ENCODE measurements around the gene FOXE3.
A peak's percentile ranks its signal among the peaks of the same experiment; 100 is the strongest.

Gene FOXE3

GRCh38 chr1:47406966-47407365 lies 9.1 kb upstream of the FOXE3 start:
- DNase-seq, result no peak

- no peak for DNase-seq
Measured at GRCh38 chr1:47407481-47407880, 8.6 kb upstream of the FOXE3 start.

- DNase-seq, result no peak
Measured at GRCh38 chr1:47409311-47410067, 6.6 kb upstream of the FOXE3 start.

- no peak for DNase-seq
Measured at GRCh38 chr1:47410068-47410455, 6.0 kb upstream of the FOXE3 start.

DNA sequence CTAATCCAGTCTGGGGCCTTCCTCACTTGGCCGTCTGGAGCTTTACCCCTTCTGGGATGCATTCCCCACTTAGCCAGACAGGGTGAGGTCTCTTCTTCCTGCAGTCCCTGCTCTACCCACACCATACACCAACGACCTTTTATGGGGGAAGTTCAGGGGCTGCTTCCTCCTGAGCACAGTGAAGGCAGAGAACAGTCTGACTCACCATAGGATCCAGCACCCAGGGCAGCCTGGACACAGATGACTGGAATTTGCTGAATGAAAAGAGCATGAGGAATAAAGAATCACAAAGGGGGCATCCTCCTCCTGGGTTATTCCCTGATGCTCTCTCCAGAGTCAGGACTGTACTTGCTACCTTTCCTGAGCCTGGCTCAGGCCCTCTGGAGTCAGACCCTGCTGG lies 4.6 kb upstream of the FOXE3 start:
- no peak for DNase-seq

DNA sequence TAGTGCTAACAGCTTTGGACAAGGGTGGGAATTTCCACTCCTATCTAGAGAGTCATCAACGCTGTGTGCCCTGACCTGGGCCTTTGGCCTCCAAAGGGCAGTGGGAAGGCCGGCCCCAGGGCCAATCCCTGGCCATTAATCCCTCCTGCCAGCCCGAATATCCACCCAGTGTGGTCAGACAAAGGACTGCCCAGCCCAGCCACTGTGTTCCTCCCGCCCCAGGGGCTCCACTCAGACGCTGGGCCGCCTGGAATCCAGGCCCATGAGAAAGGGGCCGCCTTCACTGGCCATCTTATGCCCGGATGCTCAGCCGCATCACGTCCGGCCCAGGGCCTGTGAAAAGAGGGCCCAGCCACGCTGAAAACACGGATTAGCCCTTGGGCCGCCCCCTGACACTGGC lies 3.6 kb upstream of the FOXE3 start:
- DNase-seq, result no peak

GRCh38 chr1:47416319-47417169 lies 459 bp downstream of the FOXE3 start:
- peak; percentile 33 for DNase-seq

- DNase-seq, result no peak
Measured at GRCh38 chr1:47417170-47418044, 1.3 kb downstream of the FOXE3 start.

GRCh38 chr1:47418122-47418521 lies 2.0 kb downstream of the FOXE3 start:
- no peak for DNase-seq

DNA sequence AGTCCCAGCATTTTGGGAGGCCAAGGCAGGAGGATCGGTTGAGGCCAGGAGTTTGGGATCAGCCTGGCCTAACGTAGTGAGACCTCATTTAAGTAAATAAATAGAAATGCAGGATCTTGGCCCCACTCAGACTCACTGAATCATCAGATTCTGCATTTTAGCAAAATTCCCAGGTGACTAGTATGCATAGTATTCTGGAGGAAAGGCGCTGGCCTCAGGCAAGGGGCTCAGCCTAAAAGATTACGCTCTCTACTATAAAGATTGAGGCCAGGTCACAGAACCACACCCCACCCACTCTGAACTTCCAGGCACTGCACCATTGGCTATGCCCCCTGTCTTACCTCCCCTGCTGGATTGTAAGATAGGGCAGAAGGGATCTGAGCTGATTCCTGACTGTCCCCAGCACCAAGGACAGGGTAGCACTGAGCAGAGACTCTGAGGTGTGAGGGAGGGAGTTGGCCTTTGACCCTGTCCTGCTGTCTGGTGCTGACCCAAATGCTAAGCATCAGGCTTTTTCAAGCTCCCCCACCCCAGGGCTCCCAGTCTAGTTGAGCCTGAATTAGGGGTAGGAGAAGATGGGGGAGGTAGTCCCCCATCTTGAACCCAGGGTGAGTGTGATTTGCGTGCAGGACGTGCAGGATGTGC lies 2.7 kb downstream of the FOXE3 start:
- DNase-seq, result no peak

- DNase-seq, result no peak
Measured at GRCh38 chr1:47420547-47420946, 4.5 kb downstream of the FOXE3 start.

DNA sequence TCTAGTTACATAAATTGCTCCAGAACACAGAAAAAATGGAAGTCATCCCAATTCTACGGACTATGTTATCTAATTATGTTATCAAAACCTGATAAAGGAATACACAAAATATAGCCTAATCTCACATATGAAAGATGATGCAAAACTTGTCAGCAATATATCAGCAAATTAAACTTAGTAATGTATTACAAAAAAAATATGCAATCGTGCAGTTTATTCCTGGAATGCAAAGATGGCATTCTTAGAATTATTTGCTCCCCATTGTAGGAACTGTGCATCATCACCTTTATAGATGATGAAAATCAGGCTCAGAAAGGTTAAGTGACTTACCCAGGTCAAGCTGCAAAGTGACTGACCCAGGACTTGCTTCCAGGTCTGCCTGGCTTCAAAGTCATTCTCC lies 7.8 kb downstream of the FOXE3 start:
- no peak for DNase-seq

- DNase-seq, result no peak
Measured at GRCh38 chr1:47424336-47424982, 8.4 kb downstream of the FOXE3 start.

- no peak for DNase-seq
Measured at GRCh38 chr1:47431534-47431933, 15.4 kb downstream of the FOXE3 start.

GRCh38 chr1:47432071-47433036 lies 16.3 kb downstream of the FOXE3 start:
- peak; percentile 79 for DNase-seq

DNA sequence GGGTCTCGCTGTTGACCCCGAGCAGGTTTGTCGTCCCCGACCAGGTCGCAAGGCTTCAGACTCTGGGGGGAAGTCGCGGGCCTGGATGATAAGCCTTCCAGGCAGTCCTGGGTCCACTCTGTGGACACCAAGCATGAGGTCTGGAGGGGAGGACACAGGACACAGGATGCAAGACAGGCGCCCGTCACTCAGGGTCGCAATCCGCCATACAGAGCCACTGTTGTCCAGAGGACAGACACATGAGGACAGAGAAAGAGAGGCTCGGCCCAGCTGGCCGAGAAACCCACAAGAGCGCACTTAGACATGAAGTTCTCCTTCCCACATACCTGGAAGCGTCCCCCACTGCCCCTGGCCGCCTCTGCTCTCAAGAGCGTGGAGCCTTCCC lies 16.9 kb downstream of the FOXE3 start:
- DNase-seq, result no peak

GRCh38 chr1:47433477-47434050 lies 17.5 kb downstream of the FOXE3 start:
- DNase-seq, result no peak

GRCh38 chr1:47434051-47434842 lies 18.2 kb downstream of the FOXE3 start:
- no peak for DNase-seq

DNA sequence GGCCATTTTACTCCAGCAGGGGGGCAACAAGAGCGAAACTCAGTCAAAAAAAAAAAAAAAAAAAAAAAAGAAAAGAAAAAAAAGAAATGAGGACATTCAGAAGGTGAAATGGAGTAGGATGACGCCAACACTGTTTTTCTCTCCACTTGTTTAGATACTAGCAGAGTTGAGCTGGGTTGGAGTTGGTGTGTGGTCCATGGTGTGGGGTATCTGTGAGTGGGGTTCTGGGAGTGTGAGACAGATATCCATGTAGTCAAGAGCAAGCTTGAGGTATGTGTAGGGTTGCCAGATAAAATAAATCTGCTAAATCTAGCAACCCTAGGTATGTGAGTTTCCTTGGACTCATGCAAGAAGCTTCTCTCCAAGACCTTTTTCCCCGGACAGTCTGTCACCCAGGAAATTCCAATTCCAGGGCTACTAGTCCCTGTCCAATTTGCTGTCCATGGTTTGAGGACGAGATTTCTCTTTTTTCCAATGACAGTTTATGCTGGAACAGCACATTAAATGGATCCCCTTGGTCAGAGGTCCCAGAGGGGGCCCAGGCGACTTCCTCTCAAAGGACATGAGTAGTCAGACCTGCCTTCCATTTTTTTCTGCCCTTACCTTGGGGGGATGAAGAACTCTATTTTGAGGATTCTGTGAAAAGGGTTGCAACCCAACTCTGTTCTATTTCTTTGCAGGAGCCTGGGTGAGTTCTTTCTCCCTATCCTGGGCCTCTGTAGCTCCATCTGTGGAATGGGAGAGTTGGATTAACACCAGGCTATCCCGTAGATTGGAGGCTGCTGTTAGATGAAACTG lies 19.6 kb downstream of the FOXE3 start:
- DNase-seq, result no peak
